ENCODE measurements around the gene SCGB2B2.
"Not testable (repeated sequence)": the region's sequence is repeated elsewhere in the genome, so short reads cannot be mapped to it uniquely, and the experiment has no call there.

The SCGB2B2 gene

GRCh38 chr19:34676697-34677385 is at the start of gene SCGB2B2:
Gene SCGB2B2, minus strand, starts transcription at chr19:34677159. Its CDS starts 82,596 bp downstream, at chr19:34594563.
- DNase-seq: peak; percentile 85

- no peak for DNase-seq
These were observed 48.4 kb upstream of the SCGB2B2 start for GRCh38 chr19:34725400-34725799.

- DNase-seq: no peak
These were observed 45.4 kb upstream of the SCGB2B2 start for GRCh38 chr19:34722353-34722752.

GRCh38 chr19:34715357-34715756 is 38.4 kb upstream of the SCGB2B2 start:
- DNase-seq: no peak

- no peak for DNase-seq
These were observed 36.3 kb upstream of the SCGB2B2 start for GRCh38 chr19:34713262-34713637.

GRCh38 chr19:34712395-34713261 is 35.7 kb upstream of the SCGB2B2 start:
- DNase-seq: peak; percentile 26

- DNase-seq: no peak
These were observed 34.9 kb upstream of the SCGB2B2 start for GRCh38 chr19:34711890-34712289.

- DNase-seq: no peak
These were observed 30.7 kb upstream of the SCGB2B2 start for GRCh38 chr19:34707661-34708060.

GRCh38 chr19:34692549-34692948 is 15.6 kb upstream of the SCGB2B2 start:
- no peak for DNase-seq

GRCh38 chr19:34690372-34690771 is 13.4 kb upstream of the SCGB2B2 start:
- no peak for DNase-seq

GRCh38 chr19:34688592-34688991 is 11.6 kb upstream of the SCGB2B2 start:
- no peak for DNase-seq

GRCh38 chr19:34687348-34687747 is 10.4 kb upstream of the SCGB2B2 start:
- no peak for DNase-seq

GRCh38 chr19:34686455-34686854 is 9.5 kb upstream of the SCGB2B2 start:
- DNase-seq: no peak

GRCh38 chr19:34685266-34685665 is 8.3 kb upstream of the SCGB2B2 start:
- not testable (repeated sequence) for DNase-seq

GRCh38 chr19:34681478-34681877 is 4.5 kb upstream of the SCGB2B2 start:
- DNase-seq: no peak

GRCh38 chr19:34678421-34678820 is 1.5 kb upstream of the SCGB2B2 start:
- no peak for DNase-seq

GRCh38 chr19:34678085-34678412 is 1.1 kb upstream of the SCGB2B2 start:
- no peak for DNase-seq

GRCh38 chr19:34677386-34678084 is 576 bp upstream of the SCGB2B2 start, which contains the start of gene ZNF302:
Gene ZNF302, plus strand, starts transcription at chr19:34677678. Its CDS starts 1,127 bp downstream, at chr19:34678805.
- peak; percentile 96 for DNase-seq

- no peak for DNase-seq
These were observed 1.0 kb downstream of the SCGB2B2 start for GRCh38 chr19:34675919-34676318.

- DNase-seq: no peak
These were observed 1.7 kb downstream of the SCGB2B2 start for GRCh38 chr19:34675250-34675649.

- no peak for DNase-seq
These were observed 3.4 kb downstream of the SCGB2B2 start for GRCh38 chr19:34673590-34673989.

- DNase-seq: no peak
These were observed 5.0 kb downstream of the SCGB2B2 start for GRCh38 chr19:34671972-34672371.

- DNase-seq: no peak
These were observed 7.7 kb downstream of the SCGB2B2 start for GRCh38 chr19:34669305-34669704.

GRCh38 chr19:34668690-34669089 is 8.3 kb downstream of the SCGB2B2 start:
- DNase-seq: not testable (repeated sequence)
